GM19239 (cell line): ENCODE results near the gene RPH3AL.

Source experiments
- DNase-seq: peaks from one replicate; pipeline ENCODE4 v3.0.0; 2011; ENCODE audit warnings: low spot score; ENCODE audit not compliant: insufficient read length
- FAIRE-seq: peaks from 2 replicates; lab custom pipeline; 2011; peaks lifted over from hg19 to GRCh38; lab: Jason Lieb, UNC

The RPH3AL gene

DNA sequence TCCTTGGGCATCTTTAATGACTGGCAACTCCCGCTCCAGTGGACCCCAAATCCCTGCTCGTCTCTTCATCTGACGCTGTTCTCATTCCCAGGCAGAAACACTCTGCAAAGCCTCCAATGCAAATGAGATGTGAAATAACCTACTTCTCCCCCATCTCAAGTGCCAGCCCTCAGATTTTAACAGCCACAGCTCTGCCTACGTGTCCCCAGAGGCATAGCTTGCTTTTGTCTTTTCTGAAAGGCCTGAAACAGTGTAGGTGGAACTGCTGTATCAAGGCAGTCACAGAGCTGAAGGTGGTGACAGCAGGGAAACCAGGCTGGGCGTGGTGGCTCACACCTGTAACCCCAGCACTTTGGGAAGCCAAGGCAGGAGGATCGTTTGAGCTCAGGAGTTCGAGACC is 14.7 kb downstream of the RPH3AL start:
- DNase-seq, result no peak
- FAIRE-seq, result no peak

DNA sequence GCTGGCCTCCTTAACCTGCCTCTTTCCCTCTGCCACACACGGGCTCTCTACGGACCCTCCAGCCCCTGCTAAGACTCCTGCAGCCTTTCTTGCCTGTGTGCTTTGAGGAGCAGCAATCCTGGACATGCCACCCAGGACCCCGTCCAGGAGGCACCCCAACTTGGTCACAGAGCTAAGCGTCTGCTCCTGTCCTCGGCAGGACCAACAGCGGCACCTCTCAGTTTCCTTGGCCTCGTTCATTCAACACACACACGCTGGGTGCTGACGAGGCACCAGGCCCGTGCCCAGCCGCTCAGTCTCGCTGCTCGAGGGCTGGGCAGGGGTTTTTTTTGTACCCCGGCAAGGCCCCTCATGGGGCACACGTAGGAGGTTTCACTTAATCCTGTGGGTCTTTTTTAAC is 15.2 kb downstream of the RPH3AL start:
- DNase-seq, result no peak

DNA sequence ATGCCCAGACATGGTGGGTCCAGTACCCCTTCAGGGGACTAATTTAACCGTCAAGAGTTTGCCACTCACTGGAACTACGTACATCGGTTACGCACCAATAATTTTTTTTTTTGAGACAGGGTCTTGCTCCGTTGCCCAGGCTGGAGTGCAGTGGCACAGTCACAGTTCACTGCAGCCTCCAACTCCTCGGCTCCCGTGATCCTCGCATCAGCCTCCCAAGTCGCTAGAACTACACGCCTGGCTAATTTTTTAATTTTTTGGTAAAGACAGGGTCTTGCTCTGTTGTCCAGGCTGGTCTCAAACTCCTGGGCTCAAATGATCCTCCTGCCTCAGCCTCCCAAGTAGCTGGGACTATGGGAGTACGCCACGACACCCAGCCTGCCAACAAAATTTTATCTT is 15.6 kb downstream of the RPH3AL start:
- no peak for FAIRE-seq
- DNase-seq, result no peak

More for the DNA sequence above, 15.2 kb downstream of the RPH3AL start:
- no peak for FAIRE-seq

DNA sequence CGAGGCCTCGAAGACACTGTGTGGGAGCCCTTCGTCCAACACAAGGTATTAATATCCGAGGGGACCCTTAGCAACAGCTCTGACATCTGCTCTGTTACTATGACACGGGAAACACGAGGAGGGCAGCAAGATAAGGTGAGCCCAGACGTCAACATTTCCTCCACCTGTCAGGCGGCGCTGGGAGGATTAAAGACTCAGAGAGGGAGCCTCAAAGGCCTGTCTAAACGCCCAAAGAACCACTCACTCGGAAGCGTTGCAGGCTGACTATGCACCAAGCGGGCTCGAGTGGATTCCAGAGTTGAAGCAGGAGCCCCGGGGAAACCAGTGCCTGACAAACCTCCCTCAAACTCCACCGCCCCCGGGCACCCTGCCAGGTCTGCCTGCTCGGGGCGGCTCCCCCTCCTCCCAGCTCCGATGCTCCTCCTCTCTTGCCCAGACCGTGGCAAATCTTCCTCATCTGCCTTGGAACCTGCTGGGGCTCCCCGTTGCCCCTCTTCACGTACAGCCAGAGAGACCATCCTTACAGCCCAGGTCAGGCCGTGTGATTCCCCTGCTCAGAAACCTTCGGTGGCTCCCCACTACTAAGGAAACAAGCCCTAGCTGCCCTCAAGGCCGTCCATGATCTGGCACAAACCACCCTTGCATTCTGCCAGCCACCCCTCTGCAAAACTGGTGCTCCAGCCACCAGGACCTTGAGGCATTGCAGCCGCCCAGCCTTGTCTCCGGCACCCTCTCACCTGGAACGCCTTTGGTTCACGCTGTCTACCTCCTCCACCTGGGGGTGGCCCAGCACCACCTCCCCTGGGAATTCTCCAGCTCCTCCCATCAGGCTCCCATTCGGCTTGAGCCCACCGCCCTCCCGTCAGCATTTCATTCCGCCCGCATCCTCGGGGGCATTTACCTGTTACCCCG is 16.2 kb downstream of the RPH3AL start:
- FAIRE-seq (no peak), DNase-seq (no peak)

DNA sequence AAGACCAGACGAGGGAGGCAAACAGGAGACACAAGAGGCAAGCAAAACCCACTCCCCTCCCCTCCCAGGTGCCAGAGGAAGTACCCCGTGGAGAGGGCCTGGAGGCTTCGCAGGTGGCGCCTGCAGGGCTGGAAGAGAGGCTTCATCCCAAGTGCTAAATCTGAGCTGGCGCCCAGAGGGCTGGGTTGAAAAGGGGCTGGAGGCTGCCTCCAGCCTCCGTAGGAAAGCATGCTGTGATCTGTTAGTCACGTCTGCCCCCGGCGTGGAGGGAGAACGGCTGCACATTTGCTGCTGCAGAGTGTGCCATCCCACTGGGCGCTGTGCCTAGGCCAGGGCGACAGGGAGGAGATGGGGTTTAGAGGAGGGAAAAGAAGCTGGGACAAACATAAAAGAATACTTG is 16.9 kb downstream of the RPH3AL start:
- FAIRE-seq (no peak), DNase-seq (no peak)

DNA sequence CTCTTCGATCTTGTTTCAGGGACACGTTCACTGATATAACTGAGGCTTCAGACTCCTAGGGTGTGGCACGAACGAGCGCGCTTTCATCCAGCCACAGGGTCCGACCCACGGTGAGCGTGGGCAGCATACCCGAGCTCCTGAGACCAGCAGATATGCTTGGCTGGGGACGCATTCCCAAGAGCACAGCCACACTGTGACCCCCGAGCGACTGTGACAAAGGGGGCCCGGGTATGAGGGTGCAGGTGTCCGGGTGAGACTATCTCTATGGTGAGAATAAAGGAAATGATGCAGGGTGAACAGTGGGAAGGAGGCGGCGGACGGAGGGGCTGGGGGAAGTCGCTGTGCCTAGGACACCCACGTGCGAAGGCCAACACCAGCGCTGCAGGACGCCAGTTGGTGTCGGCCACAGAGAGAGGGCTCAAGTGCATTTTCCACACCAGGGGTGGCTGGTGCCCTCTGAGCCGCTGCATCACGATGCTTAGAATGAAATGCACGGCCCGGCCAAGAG is 17.6 kb downstream of the RPH3AL start:
- DNase-seq (no peak), FAIRE-seq (no peak)

DNA sequence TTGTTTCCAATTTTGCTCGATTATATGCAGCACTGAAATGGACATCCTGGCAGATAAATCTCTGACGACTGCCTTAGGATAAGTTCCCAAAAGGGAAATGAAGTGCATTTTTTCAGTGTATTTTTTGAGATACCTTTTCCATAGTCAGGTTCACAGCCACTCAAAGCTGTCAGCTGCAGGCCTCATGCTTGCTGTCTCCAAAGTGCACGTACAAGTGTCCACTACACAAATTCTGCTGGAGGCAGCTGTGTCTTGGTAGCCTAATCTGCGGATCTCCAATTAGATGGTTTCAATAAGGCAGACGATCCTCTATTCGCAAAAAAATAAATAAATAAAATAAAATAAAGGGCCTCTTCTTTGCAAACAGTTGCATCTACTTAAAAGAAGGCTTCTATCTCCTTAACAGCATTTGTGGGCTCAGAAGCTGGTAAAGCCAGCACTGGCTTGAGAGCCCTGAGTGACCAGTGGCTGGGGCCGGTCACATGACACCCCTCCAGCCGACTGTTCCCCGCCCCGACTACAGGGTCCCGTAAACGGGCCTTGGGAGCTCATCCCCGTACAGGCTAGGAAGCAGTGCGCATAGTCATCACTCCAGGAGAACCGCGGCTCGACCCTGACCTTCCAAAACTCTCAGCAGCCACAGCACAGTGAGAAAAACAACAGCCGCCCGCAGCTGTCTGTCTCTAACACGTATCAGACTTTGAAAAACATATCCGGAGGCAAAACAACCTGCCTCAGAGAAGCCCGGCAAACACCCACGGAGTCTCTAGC is 18.8 kb downstream of the RPH3AL start:
- FAIRE-seq, result no peak

DNA sequence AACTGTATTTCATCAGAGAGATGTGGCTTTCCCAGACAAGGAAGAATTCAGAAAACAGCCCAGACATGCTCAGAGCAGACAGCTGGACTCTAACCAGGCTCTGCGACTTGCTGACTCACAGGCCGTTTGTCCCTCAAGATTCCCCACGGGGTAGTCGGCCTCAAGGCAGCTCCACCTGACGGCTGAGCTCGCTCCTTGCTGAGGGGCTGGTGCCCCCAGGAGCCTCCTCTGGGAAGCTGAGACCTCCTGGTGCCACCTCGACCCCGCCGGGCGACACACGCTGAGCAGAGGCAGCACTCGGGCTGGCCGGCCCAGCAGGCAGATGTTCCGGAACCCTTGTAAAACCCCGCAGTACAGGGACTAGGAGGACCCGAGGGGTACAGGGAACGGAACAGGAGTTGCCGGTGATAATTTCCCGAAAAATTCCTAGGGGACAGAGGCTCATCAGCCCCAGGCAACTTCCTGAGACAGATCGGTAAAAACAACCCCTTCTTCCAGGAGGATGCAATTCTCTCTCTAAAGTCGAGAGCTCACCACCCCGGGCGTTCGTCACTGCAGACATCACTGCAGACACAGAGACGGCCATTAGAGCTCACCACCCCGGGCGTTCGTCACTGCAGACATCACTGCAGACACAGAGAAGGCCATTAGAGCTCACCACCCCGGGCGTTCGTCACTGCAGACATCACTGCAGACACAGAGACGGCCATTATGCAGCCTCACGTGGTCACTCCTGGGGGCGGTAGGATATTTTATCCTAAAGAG is 19.9 kb downstream of the RPH3AL start:
- FAIRE-seq (no peak), DNase-seq (no peak)

More for the DNA sequence above, 18.8 kb downstream of the RPH3AL start:
- no peak for DNase-seq

DNA sequence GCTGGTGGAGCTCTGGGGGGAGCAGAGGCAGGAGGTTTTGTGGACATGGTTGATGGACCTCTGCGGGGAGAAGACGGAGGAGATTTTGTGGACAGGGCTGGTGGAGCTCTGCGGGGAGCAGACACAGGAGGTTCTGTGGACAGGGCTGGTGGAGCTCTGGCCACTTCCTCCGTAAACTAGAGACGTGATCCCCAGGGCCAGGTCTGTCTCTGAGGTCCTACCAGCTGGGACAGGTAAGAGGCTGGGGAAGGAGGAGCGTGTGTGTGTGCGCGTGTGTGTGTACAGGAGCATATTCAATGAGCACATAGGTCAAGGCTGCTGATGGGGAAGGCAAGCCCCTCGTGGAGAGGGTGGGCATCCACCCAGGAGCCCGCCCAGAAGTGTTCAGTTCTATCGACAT is 20.6 kb downstream of the RPH3AL start:
- DNase-seq (no peak), FAIRE-seq (no peak)

DNA sequence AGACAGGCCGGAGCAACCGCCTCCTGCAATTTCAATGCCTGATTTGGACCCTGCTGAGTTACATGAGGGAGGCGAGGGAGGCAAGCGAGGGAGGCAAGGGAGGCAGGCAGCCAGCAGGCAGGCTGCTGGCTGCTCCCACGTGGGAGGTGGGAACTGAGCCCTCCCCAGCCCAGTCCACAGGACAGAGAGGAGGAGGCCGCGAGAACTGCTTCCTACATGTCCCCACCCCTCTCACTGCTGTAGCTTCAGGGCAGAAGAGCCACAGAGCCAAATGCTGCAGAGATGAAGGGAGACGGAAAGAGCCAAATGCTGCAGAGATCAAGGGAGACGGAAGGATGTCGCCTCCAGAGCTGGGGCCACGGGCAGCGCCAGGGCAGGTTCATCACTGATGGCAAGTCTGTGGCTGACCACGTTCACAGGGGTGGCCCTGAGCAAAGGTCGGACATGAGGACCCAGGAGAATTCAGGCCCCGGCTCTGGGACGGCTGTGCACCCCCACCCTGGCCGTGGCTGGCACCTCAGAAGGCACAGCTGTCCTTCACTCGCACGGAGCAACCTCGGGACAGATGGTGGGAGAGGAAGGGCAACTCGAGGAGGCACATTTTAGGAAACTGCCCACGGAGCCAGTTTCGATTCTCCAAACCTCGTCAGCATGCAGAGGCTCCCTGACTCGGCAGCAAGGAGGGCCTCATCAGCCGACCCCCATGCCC is 21.5 kb downstream of the RPH3AL start:
- no peak for FAIRE-seq
- DNase-seq, result no peak

DNA sequence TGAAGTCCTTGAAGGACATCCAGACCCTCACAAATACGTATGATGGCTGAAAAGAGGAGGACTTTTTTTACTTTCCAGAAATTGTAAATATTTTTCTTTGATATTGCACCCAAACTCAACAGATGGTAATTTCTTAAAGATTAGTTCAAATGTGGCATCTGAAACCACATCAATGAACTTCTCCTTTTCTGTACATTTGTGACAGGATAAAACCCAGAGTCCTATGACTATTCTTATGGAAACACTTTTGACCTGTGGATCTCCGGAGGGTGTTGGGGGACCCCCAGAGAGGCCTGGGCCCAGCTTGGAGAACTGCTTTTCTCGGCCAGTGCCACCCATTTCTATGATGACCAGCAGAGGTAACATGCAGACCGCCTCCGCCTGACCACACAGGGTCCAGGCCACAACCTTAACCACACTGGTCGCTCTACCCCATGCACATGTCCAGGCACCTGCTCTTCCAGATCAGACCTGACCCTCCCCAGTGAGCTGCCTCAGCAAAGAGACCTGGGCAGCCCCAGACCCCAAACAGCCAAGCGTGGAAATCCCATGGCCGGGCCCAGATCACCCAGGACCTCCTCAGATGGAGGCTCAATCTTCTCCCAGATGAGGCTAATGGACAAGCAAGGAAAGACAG is 22.7 kb downstream of the RPH3AL start:
- FAIRE-seq (no peak), DNase-seq (no peak)

DNA sequence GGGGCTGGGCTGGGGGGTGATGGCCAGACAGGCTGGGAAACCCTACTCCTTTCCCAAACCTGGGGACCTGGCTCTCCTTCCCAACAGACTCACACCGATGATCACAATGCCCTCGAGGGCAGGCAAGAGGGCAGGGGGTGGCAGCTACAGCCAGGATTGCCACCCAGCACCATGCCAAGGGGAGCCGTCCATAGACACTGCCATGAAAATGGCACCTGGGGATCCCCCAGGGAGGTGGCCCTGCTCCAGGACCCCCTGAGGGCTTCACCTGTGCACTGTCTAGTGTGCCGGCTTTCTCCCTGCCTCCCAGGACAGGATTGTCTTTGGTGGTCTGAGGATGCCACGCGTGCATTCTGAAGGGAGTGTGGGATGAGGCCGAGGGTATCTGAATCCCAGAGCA is 24.6 kb downstream of the RPH3AL start:
- no peak for DNase-seq
- no peak for FAIRE-seq

DNA sequence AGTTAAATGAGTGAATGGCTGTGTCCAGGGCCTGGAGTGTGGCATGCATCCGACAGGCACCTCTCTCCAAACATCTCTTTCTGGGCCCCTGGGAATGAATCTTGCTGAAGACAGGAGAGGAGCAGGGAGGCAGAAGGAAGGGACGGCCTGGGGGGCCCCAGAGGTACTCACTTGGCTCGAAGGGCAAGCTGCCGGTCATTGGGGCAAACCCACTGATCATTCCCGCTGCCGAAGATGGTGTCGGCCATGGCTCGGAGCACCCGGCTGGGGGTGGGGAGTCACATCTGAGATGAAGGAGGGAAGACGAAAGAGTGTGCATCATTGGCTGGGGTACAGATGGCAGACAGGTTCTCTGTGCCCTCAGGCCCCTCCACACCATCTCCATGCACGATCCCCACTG is 25.3 kb downstream of the RPH3AL start:
- no peak for DNase-seq
- no peak for FAIRE-seq

DNA sequence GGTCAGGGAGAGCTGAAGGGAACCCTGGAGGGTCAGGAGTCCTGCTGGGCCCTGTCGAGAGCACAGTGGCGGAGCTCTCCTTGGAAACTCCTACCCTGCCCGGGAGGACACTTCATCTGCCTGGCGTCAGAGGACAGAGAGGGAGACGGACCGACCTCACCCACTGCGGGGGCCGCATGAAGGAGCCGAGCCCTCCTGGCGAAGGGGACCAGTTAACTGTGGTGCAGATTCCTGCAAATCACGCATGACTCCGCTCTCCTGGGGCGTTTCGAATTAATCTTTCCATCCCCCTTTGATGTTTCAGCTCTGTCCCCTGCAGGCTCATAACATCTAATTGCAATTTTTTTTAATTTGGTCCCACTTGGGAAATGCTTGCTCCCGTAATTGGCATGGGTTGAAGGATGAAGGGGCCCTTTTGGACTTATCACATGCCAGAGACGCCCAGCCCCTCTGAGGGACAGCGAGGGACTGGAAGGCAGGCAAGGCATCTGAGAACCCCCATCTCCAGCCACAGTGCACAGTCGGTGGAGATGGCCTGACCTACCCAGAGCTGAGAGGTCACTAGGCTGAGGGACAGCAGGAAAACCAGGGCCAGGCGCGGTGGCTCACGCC is 26.5 kb downstream of the RPH3AL start:
- no peak for FAIRE-seq
- no peak for DNase-seq

DNA sequence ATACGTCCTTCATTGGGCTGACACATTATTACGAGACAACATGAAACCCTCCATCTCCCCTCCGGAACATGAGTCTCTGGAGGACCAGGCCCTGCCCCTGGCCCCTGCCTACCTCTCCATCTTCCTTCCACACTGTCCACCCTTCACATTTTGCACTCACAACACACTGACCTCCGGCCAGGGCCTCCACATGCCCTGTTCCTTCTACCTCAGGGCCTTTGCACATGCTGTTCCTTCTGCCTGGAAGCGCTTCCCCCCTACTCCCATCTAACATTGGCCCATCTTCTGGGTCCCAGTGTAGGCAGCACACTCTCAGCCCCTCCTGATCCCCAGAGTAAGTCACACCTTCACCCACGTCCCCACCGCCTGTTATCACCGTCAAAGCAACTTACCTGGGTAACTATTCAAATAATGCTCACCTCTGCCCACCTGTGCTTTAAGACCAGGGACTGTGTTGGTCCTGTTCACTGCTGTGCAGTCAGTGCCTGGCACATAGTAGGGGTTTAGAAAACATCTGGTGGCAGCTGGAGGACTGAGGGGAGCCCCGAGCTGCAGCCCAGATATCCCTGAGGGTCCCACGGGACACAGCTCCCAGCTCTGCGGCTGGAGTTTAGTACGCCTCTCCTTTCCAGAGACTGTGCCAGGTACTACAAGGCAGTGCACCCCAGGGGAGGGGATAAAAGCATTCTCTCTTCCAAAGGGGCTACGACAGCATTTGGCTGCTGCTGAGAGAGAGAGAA is 27.2 kb downstream of the RPH3AL start:
- DNase-seq (no peak), FAIRE-seq (no peak)

DNA sequence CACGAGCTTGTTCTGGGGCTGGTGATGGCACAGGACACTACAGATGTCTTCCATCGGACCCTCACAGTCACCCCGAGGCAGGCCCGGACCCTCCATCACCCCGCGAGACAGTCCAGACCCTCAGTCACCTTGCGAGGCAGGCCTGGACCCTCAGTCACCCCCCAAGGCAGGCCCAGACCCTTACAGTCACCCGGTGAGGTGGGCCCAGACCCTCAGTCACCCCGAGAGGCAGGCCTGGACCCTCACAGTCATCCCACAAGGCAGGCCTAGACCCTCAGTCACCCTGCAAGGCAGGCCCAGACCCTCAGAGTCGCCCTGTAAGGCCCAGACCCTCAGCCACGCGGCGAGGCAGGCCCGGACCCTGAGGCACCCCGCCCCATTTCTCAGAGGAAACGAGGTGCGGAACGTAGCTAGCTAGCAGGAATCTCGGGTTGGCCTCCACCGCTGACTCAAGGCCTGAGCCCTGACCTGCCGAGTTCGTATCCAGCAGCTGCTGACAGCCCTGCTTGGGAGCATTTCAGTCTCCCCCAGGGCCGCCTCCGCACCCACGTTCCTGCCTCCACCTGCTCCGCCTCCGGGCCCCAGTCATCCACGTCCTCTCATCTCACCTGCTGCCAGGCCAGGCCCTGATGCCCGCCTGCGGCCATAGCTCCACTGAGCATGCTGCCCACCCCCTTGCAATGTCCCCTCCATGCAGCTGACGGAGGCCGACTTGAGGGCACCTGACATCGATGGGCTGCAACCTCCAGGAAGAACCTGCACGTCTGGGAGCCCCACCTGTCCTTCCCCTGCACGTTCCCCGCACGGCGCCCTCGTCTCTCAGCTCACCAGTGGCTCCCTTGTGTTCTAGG is 28.7 kb downstream of the RPH3AL start:
- no peak for FAIRE-seq
- DNase-seq, result no peak

DNA sequence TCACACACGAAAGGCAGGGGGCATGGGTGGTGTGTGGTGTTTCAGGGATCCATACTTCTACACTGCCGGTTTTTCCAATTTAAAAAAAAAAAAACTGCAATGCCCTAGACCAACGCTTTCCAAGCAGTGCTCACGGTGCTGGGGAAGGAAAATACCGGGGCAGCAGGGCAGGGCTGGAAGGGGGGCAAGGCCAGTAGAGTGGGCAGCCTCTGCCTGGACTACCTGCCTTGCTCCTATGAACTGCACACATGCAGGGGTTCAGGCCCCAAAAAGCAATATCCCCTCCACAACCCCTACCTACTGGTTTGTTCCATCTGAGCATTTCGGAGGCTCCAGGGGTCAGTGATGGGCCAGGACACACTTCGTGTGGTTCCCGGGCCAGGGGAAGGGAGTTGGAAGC is 29.4 kb downstream of the RPH3AL start:
- FAIRE-seq (no peak), DNase-seq (no peak)
